Neutrophil (primary cell): Measurements from ENCODE around the gene IDH2.
"Not testable (repeated sequence)": the region's sequence is repeated elsewhere in the genome, so short reads cannot be mapped to it uniquely, and the experiment has no call there.

Experiments used
- H3K27ac ChIP-seq: fragments of 200-600 bp; sonication (generic); 2 replicates; pipeline ENCODE4 v1.5.1; 2016; ENCODE audit warnings: mild to moderate bottlenecking, moderate library complexity
- H3K27me3 ChIP-seq: fragments of 200-600 bp; sonication (generic); 2 replicates; pipeline ENCODE4 v1.6.0; 2016; ENCODE audit warnings: mild to moderate bottlenecking
- H3K36me3 ChIP-seq: fragments of 200-600 bp; sonication (generic); 2 replicates; pipeline ENCODE4 v1.5.1; 2017
- H3K4me1 ChIP-seq, 2 experiments: fragments of 200-600 bp in 1 of 2; sonication (generic) in 1 of 2; 1 replicate in 1 of 2; 2 replicates in 1 of 2; pipeline versions ENCODE4 v1.5.1 to v1.6.1; 2013 to 2016; ENCODE audit warnings: low read depth in 1 of 2, low read length in 1 of 2, mild to moderate bottlenecking in 1 of 2, moderate library complexity in 1 of 2; ENCODE audit not compliant: control insufficient read depth in 1 of 2, insufficient read depth in 1 of 2
- H3K4me3 ChIP-seq, 2 experiments: fragments of 200-600 bp in 1 of 2; sonication (generic) in 1 of 2; 1 replicate in 1 of 2; 2 replicates in 1 of 2; pipeline ENCODE4 v1.5.1; 2013 to 2016; ENCODE audit warnings: low read depth in 1 of 2, low read length in 1 of 2, mild to moderate bottlenecking in 1 of 2, moderate library complexity in 1 of 2
- H3K9me3 ChIP-seq: fragments of 200-600 bp; sonication (generic); 2 replicates; pipeline ENCODE4 v1.5.1; 2016
- TF ChIP-seq, protein P1 (sequence below): fragments of 200-600 bp; sonication (generic); IDR thresholded peaks from 2 replicates; pipeline ENCODE4 v1.5.1; 2016; ENCODE audit warnings: antibody characterized with exemption

The IDH2 gene

DNA sequence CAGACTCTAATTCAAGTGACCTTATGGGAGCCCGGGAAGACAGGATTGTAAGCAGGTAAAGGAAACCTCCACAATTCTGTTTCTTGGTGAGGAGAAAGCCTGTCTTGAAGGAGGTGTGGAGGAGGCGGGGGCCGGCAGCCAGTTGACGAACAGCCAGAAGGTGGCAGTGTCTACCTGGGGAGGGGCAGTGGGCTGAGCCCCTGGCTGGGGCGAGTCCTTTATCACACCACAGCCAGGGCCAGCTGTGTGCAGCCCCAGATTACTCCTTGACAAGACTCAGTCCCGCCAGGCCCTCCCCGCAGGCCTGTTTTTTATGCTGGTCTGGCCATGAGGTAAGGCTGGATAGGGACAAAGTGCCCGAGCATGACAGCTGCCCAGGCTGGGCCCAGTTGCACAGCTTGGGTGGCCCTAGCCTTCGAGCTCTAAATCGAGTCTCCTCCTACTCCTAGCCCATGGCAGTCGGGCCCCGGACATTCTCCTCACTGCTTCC lies 40.9 kb upstream of the IDH2 start:
- peaks cover 9 to 10% of the 10 kb centered on the region in 2 experiments for H3K4me1 ChIP-seq
- TF ChIP-seq, protein P1, sequence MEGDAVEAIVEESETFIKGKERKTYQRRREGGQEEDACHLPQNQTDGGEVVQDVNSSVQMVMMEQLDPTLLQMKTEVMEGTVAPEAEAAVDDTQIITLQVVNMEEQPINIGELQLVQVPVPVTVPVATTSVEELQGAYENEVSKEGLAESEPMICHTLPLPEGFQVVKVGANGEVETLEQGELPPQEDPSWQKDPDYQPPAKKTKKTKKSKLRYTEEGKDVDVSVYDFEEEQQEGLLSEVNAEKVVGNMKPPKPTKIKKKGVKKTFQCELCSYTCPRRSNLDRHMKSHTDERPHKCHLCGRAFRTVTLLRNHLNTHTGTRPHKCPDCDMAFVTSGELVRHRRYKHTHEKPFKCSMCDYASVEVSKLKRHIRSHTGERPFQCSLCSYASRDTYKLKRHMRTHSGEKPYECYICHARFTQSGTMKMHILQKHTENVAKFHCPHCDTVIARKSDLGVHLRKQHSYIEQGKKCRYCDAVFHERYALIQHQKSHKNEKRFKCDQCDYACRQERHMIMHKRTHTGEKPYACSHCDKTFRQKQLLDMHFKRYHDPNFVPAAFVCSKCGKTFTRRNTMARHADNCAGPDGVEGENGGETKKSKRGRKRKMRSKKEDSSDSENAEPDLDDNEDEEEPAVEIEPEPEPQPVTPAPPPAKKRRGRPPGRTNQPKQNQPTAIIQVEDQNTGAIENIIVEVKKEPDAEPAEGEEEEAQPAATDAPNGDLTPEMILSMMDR = peak; percentile 63
- H3K27ac ChIP-seq = no peak overlapping the region
- no peaks in the 10 kb centered on the region for H3K9me3 ChIP-seq
- H3K36me3 ChIP-seq = no peaks in the 10 kb centered on the region
- no peak overlapping the region for H3K4me3 ChIP-seq
- no peaks in the 10 kb centered on the region for H3K27me3 ChIP-seq

DNA sequence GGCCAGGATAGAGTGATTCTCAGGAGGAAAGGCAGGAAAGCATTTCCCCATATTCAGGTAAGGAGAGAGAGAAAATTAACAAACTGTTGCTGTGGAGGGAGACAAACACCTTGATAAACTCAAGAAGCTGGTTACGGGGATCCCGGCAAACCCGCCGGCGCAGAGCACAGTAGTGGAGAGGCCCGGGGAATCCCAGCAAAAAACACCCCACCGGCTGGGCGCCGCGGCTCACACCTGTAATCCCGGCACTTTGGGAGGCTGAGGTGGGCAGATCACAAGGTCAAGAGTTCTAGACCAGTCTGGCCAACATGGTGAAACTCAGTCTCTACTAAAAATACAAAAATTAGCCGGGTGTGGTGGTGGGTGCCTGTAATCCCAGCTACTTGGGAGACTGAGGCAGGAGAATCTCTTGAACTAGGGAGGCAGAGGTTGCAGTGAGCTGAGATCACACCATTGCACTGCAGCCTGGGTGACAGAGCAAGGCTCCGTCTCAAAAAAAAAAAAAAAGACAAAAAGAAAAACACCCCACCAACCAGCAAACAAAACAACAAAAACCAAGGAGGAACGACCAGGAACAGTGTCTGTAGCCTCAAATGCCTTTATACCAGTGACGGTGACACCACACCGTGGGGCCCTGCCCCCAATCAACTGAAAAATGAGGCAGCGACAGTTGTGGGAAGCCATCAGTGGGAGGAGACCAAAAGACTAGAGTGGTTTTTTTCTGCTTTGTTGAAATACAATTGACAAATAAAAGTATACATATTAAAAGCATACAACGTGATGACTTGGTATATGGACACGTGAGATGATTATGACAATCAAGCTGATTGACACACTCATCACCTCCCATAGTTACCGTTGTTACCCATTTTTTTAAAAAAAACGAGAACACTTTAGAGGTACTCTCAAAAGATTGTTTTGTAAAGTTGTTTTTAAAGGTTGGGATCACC lies 40.2 kb upstream of the IDH2 start:
- H3K36me3 ChIP-seq = no peaks in the 10 kb centered on the region
- no peak overlapping the region for H3K27ac ChIP-seq
- peaks cover 9 to 10% of the 10 kb centered on the region in 2 experiments for H3K4me1 ChIP-seq
- TF ChIP-seq, protein P1 = no peak
- H3K4me3 ChIP-seq = no peak overlapping the region
- no peaks in the 10 kb centered on the region for H3K9me3 ChIP-seq
- no peaks in the 10 kb centered on the region for H3K27me3 ChIP-seq

DNA sequence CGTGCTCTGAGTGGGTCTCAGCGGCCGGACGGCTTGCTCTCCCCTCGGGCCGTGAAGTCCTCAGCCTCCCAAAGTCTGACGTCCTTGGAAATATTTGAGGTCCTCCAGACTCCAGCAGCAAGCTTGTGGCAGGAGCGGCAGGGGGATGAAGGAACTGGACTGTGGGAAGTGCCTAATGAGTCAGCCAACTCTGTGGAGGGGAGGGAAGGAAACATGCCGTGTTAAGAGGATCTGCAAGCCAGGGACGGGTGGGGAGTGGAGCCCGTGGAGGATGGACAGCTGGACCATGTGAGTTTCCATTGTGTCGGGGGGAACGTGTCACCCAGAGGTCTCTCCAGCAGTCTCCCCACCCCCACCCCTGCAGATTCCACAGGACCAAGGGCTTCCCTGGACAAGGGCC lies 39.4 kb upstream of the IDH2 start:
- Histone ChIP-seq H3K9me3 (no peaks in the 10 kb centered on the region), H3K36me3 (no peaks in the 10 kb centered on the region), H3K27me3 (no peaks in the 10 kb centered on the region), H3K4me1 (peaks cover 9 to 10% of the 10 kb centered on the region in 2 experiments), H3K4me3 (no peak overlapping the region), H3K27ac (no peak overlapping the region)
- TF ChIP-seq, protein P1 = no peak

DNA sequence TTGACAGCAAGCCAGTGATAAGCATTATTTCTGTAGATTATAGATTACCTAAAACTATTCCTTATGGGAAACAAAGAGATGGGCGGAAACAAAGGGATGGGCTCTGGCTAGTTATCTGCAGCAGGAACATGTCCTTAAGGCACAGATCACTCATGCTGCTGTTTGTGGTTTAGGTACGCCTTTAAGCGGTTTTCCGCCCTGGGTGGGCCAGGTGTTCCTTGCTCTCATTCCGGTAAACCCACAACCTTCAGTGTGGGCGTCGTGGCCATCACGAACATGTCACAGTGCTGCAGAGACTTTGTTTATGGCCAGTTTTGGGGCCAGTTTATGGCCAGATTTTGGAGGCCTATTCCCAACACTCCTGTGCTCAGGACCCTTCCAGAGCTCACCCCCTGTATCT lies 37.3 kb upstream of the IDH2 start:
- H3K4me1 ChIP-seq, H3K27me3 ChIP-seq, H3K27ac ChIP-seq, H3K4me3 ChIP-seq, H3K36me3 ChIP-seq, H3K9me3 ChIP-seq: not testable (repeated sequence)

DNA sequence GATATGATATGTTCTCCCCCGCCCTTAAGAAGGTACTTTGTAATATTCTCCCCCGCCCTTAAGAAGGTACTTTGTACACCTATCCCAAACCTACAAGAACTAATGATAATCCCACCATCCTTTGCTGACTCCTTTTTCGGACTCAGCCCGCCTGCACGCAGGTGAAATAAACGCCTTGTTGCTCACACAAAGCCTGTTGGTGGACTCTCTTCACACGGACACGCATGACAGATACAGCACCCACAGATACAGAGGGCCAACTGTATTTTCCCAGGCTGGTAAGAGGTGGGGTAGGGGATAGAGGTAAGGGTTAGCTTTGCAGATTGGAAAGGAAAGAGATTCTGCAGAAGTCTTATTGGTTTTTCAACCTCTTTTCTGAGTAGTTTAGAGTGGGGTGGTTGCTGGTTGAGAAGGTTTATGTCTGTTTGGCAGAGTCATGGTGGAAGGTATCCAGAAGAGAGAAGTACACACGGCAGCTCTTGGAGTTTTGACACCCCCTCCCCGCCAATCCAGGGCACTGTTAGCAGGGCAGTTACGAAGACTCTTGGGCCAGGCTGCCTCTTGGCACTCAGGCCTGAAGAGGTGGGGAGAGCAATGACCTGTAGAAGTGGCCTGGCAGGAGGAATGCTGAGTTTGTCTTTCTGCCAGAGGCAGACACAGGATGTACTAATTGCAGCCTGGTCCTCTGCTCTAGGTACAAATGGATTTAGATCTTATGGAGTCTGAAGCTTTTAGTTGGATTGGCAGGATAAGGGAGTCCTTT lies 36.0 kb upstream of the IDH2 start:
- no peaks in the 10 kb centered on the region for H3K27me3 ChIP-seq
- no peak overlapping the region for H3K27ac ChIP-seq
- H3K9me3 ChIP-seq = no peaks in the 10 kb centered on the region
- H3K36me3 ChIP-seq = no peaks in the 10 kb centered on the region
- peaks cover 7% of the 10 kb centered on the region in 2 experiments for H3K4me1 ChIP-seq
- TF ChIP-seq, protein P1 = no peak
- no peak overlapping the region for H3K4me3 ChIP-seq
